Measurements from ENCODE around the gene CNPPD1.

Gene CNPPD1

GRCh38 chr2:219158025-219158424, 18.7 kb downstream of the CNPPD1 start:
- no peak for DNase-seq

- no peak for DNase-seq
Measured at GRCh38 chr2:219157396-219157795, 19.3 kb downstream of the CNPPD1 start.

GRCh38 chr2:219155054-219155644, 21.6 kb downstream of the CNPPD1 start:
- DNase-seq, result no peak

GRCh38 chr2:219149667-219150066, 27.1 kb downstream of the CNPPD1 start:
- no peak for DNase-seq

GRCh38 chr2:219142329-219142728, 34.4 kb downstream of the CNPPD1 start:
- DNase-seq, result no peak

- DNase-seq, result no peak
Measured at GRCh38 chr2:219140722-219141121, 36.0 kb downstream of the CNPPD1 start.

GRCh38 chr2:219133976-219134375, 42.7 kb downstream of the CNPPD1 start:
- no peak for DNase-seq

GRCh38 chr2:219131744-219132143, 45.0 kb downstream of the CNPPD1 start:
- no peak for DNase-seq

GRCh38 chr2:219131327-219131726, 45.4 kb downstream of the CNPPD1 start:
- DNase-seq, result no peak

GRCh38 chr2:219129589-219129988, 47.1 kb downstream of the CNPPD1 start:
- no peak for DNase-seq

GRCh38 chr2:219128396-219128795, 48.3 kb downstream of the CNPPD1 start:
- no peak for DNase-seq

GRCh38 chr2:219127037-219127635, 49.6 kb downstream of the CNPPD1 start:
- DNase-seq, result no peak

GRCh38 chr2:219126555-219126954, 50.2 kb downstream of the CNPPD1 start:
- DNase-seq, result no peak

GRCh38 chr2:219125886-219126270, 50.8 kb downstream of the CNPPD1 start:
- DNase-seq, result no peak

- peak; percentile 59 for DNase-seq
Measured at GRCh38 chr2:219125225-219125885, 51.4 kb downstream of the CNPPD1 start.

GRCh38 chr2:219124381-219125110, 52.2 kb downstream of the CNPPD1 start:
- DNase-seq, result no peak

- no peak for DNase-seq
Measured at GRCh38 chr2:219123356-219124135, 53.2 kb downstream of the CNPPD1 start.

- no peak for DNase-seq
Measured at GRCh38 chr2:219122202-219122980, 54.3 kb downstream of the CNPPD1 start.

Data from activated CD8-positive, alpha-beta memory T cell treated with anti-CD3 and anti-CD28 coated beads, Interleukin-2, amount 50 U/mL, for 48 hours (primary cell).